BJ (cell line): ENCODE data around the gene WWC1. TPM values are rescaled to one million over a fixed set of nuclear protein-coding genes. Genes with fewer than 3 reads are reported as not detected.

Source experiments
- CTCF ChIA-PET: fragments of 350-600 bp; formaldehyde crosslinking; extraction: SDS; loops from one replicate; lab custom pipeline; 2021; ENCODE audit warnings: antibody characterized with exemption, inconsistent platforms; lab: Yijun Ruan, JAX
- POLR2A ChIA-PET: fragments of 300-600 bp; sonication (Branson Sonifier 250); formaldehyde crosslinking; extraction: SDS; loops from one replicate; lab custom pipeline; 2021; ENCODE audit warnings: antibody characterized with exemption; lab: Charles Lee
- DNase-seq: peaks from one replicate; pipeline ENCODE4 v3.0.0-alpha.2; 2011; ENCODE audit warnings: low read depth
- H3K27me3 ChIP-seq: 2 replicates; pipeline ENCODE4 v1.6.0; 2011; ENCODE audit warnings: low read length; ENCODE audit not compliant: control insufficient read depth, insufficient read depth
- H3K36me3 ChIP-seq: 2 replicates; pipeline ENCODE4 v1.5.1; 2011; ENCODE audit warnings: low read length; ENCODE audit not compliant: control insufficient read depth, insufficient read depth
- H3K4me3 ChIP-seq: 2 replicates; pipeline ENCODE4 v1.5.1; 2011; ENCODE audit warnings: low read depth, mild to moderate bottlenecking, control low read depth, low read length
- CTCF ChIP-seq: IDR thresholded peaks from 2 replicates; pipeline ENCODE4 v1.5.1; 2011; ENCODE audit warnings: low read depth, mild to moderate bottlenecking, control low read depth, inconsistent platforms, low read length, moderate library complexity; ENCODE audit not compliant: insufficient read depth
- polyA plus RNA-seq: library from polyadenylated mRNA; depleted of rRNA; stranded (reverse); fragments of >200 nt; gene quantifications from 2 replicates; pipeline ENCODE4 v1.2.3, GENCODE V29; 2011

WWC1 gene
- polyA plus RNA-seq, 1 experiment: 1.4 TPM

DNA sequence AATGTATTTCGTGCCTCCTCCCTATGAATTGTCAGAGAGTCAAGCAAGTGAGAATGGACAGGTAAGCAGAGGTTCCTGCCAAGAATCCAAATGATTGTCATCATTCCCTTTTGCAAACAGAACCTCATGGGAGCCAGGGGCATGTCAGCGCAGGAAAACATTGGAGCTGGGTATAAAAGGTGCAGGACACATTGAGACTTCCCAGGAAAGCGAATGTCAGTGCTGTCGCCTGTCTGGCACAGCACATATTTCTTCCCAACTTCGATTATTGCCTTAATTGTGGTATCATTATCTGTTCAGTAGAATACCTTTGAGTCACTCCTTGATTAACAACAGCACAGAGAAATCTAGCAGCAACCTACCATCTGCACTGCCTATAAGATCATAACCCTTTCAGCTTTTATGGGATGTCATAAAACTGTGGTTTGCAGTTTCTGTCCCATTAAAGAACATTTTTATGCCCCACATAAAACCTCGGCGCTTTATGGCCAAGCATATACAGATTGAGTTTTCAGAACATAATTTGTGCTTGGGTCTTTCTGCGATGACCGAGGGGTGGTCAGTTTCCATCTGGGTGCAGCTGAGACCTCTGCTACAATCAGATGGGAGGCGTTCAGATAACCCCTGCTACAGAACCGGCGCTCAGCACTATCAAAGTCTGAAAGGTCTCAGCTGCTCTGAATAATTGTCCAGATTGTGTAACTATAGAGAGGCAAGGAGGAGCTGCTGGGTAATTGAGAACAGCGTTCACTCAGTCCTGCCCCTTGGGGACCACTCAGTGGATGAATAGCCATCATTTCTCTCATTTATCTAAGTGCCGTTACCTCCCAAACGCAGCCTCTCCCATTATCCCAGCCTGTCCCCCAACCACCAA, 30.9 kb upstream of the WWC1 start:
- no peaks in the 10 kb centered on the region for H3K36me3 ChIP-seq
- H3K4me3 ChIP-seq: no peak overlapping the region
- H3K27me3 ChIP-seq: no peaks in the 10 kb centered on the region; the same call in 1 of the 2 replicates
- ChIA-PET CTCF (interaction anchor here (1.2 to 1.8 kb wide), 2 partner anchors 9 to 323 kb away, joined by 3 to 6 read pairs; no protein-coding TSS in a partner anchor), POLR2A (no interaction called here)
- DNase-seq: no peak
- TF ChIP-seq CTCF: no peak

DNA sequence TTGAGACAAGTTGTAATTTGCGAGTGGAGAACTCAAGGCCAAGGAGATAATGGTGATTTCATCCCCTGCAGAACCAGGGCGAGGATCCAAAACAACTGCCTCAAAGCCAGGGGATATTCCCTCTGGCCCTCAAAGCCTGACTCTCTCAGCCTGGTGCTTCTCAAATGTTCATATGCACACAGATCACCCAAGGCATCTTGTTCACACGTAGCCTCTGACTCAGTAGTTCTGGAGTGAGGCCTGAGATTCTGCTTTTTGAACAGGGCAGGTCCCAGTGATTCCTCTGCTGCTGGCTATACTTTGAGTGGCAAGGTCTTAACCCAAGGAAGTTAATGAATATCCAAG, 30.2 kb upstream of the WWC1 start:
- CTCF ChIA-PET: interaction anchor here (1.8 kb wide), 1 partner anchor 9 kb away, joined by 6 read pairs; no protein-coding TSS in a partner anchor

GRCh38 chr5:168262042-168262743, 29.3 kb upstream of the WWC1 start:
- CTCF ChIA-PET: no interaction called here
- POLR2A ChIA-PET: no interaction called here

More for the DNA sequence above, 30.2 kb upstream of the WWC1 start:
- POLR2A ChIA-PET: no interaction called here
- no peak for TF ChIP-seq CTCF
- H3K27me3 ChIP-seq: no peaks in the 10 kb centered on the region; the same call in 1 of the 2 replicates
- H3K4me3 ChIP-seq: no peak overlapping the region
- DNase-seq: no peak
- no peaks in the 10 kb centered on the region for H3K36me3 ChIP-seq

GRCh38 chr5:168263121-168263520, 28.3 kb upstream of the WWC1 start:
- CTCF ChIA-PET: interaction anchor here (0.6 kb wide), 1 partner anchor 47 kb away, joined by 3 read pairs; no protein-coding TSS in a partner anchor
- no peak for TF ChIP-seq CTCF
- Histone ChIP-seq H3K36me3 (no peaks in the 10 kb centered on the region), H3K4me3 (no peak overlapping the region), H3K27me3 (peaks cover 2% of the 10 kb centered on the region; the same call in 1 of the 2 replicates)
- POLR2A ChIA-PET: no interaction called here
- no peak for DNase-seq

More at GRCh38 chr5:168262042-168262743, 29.3 kb upstream of the WWC1 start:
- H3K36me3 ChIP-seq: no peaks in the 10 kb centered on the region
- no peak for TF ChIP-seq CTCF
- H3K4me3 ChIP-seq: no peak overlapping the region
- H3K27me3 ChIP-seq: no peaks in the 10 kb centered on the region; the same call in 1 of the 2 replicates
- no peak for DNase-seq

GRCh38 chr5:168266016-168266415, 25.4 kb upstream of the WWC1 start:
- CTCF ChIA-PET: interaction anchor here (0.7 kb wide), 1 partner anchor 288 kb away, joined by 3 read pairs; no protein-coding TSS in a partner anchor
- Histone ChIP-seq H3K27me3 (peaks cover 2% of the 10 kb centered on the region; the same call in 1 of the 2 replicates), H3K36me3 (no peaks in the 10 kb centered on the region), H3K4me3 (no peak overlapping the region)
- no peak for TF ChIP-seq CTCF
- DNase-seq: no peak
- POLR2A ChIA-PET: no interaction called here
